Stimulated activated CD8-positive, alpha-beta memory T cell treated with anti-CD3 and anti-CD28 coated beads, Interleukin-7, amount 100 ng/mL, for 24 hours (primary cell): ENCODE measurements around the gene CENPP.
"Not testable (repeated sequence)": the region's sequence is repeated elsewhere in the genome, so short reads cannot be mapped to it uniquely, and the experiment has no call there.

Experiments
- DNase-seq: peaks from one replicate; pipeline ENCODE4 v3.0.0-alpha.2; 2020; ENCODE audit warnings: low read depth

The CENPP gene

DNA sequence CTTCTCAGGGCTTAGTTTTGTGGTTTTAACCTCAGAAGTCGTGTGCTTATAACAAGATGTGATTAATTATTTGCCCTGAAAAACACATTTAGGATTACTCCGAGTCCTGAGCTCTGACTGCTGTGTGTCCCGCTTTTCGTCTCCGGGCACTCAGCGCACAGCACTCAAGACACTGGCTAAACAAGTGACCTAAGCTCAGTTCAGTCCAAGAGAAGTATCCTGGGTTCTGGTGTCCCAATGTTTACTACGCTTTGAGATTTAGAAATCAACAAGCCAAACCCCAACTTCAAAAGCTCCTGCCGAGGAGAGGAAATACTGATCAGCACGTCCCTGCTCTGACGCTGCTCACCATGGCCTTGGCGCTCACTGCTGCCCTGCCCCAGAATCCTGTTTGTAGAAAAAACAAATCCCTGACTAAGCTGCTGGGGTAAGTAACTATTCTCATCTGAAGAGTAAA, 290.9 kb downstream of the CENPP start:
- no peak for DNase-seq

DNA sequence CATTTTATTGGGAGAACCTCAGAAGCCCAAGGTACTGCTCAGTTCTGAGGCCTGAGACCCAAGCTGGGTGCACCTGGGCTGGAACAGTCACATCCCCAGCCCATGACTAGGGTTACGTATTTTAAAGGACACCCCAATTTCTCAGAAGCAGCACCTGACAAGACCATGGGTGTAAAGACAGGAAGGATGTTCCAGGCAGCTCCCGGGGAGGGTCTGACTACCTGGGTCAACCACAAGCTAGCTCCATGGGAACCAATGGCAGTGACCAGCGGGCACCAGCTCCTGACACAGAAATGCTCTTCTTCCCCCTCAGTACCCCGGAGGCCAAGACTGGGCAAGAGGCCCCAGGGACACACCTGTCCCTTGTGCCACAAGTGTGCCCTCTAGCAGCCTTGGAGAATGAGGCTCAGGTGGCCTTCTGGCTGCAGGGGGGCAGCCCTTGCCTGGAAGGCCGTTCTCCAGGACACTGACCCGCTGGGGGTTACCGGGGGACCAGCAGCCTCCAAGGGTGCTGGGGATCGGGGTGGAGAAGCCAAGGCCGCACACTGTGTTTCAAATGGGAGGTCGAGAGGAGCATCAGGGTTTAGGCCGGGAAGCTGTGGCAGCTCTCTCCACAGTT, 291.6 kb downstream of the CENPP start:
- DNase-seq = no peak

DNA sequence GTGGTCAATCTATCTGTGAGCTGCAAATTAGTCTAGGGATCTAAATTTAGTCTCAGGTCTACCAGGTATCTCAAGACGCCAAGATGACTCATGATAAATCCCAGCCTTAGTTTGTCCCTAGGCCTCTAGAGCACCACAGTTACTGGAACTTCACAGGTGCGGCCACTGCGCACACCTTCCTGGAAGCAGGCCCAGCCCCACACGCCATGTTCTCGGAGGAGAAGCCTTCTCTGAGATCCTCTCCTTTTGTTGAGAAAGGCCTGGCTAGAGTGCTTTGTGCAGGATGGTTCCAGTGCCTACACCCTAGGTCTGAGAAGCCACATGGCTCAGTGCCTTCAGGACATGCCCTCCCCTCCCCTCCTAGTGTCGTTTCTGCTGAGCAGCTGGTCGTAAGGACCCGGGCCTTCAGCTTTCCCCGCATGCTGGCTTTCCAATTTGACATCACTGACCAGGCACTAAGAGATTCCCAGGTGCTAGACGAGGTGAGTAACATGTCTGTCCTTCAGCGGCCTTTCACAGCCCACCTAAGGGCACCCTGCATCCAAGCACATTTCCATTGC, 292.3 kb downstream of the CENPP start:
- DNase-seq = no peak

DNA sequence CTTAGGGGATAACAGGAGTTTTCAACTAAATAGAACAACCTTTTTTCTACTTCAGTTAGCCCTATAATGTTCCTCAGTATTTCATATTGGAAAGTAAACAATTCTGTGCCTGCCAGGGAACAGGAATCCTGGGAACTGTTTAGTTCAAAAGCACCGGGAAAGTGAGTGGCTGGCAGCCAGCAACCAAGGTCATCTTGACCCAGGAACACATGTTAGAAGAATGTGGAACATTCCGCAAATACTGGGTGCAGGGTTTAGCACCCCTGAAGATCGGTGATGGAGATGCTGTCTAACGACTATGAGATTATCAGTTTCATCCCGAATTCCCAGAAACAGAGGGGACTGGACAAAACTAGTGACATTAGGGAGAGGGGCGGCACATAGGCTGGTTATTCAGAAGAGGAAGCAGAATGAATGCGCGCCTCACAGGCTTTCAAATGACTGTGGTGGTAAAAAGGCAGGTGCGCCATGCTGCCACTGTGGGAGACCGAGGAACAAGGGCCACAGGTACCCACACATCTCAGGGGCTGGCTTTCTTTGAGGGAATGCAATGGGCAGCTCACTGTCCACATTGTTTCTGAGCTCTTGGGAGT, 293.0 kb downstream of the CENPP start:
- no peak for DNase-seq

DNA sequence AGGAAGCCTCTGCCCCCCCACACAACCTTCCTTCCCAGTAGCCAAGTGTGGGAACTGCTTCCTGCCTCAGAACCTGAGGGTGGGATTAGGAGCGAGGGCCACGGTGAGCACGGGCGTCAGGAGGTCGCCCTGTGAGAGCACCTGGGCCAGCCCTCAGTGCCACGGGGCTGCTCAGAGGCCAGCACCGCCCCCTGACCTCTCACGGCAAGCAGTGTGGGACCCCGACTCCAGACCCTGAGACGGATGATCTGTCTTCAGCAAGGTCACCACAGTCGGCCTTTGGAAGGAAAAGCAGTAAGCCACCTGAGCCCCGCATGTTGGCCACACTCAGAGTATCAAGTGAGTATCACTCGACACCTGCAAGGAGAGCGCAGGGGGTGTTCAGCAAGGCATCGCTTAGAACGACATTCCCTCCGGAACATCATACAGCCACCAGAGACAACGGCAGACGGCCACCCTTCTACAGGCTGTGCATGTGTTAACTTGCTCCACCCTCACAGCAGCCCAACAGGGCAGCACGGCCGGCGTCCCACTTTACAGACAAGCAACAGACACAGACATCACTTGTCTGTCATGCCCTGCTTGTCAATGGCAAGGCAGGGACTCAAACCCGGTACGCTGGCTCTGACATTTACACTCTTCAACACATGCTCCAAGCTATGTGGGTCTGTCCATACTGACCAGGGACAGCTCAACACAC, 294.0 kb downstream of the CENPP start:
- no peak for DNase-seq

DNA sequence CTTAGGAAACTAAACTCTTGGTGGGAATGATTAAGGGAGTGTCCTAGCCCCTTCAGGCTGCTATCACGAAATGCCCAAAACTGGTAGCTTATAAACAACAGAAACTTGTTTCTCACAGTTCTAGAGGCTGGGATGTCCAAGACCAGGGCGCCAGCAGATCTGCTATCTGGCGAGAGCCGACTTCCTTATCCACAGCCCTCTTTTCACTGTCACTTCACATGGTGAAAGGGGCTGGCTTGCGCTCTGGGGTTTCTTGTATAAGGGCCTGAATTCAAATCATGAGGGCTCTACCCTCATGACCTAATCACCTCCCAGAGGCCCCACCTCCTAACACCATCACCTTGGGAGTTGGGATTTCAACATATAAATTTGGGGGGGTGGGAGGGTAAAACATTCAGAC, 295.1 kb downstream of the CENPP start:
- DNase-seq = no peak

DNA sequence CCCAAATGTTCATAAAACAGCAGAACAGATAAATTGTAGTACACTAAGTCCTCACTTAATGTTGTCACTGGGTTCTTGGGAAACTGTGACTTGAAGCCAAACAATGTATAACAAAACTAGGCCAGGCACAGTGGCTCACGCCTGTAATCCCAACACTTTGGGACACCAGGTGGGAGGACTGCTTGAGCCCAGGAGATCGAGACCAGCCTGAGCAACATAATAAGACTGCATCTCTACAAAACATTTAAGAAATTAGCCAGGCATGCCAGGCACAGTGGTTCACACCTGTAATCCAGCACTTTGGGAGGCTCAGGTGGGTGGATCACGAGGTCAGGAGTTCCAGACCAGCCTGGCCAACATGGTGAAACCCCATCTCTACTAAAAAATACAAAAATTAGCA, 298.2 kb downstream of the CENPP start:
- DNase-seq = not testable (repeated sequence)

DNA sequence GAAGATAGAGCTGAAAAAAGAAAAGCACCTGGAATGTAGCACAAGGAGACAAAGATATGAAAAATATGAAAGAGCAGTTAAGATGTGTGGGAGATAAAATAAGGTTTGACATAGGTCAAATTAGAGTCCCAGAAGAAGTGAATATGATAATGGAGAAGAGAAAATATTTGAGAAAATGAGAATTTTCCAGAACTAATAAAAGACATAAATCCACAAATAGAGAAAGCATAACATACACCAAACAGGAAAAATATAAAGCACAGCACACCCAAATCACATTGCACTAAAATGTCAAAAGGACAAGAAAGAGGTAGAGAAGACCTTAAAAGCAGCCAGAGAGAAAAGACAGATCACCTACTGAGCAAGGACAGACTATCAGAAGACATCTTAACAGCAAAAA, 300.7 kb downstream of the CENPP start:
- no peak for DNase-seq

DNA sequence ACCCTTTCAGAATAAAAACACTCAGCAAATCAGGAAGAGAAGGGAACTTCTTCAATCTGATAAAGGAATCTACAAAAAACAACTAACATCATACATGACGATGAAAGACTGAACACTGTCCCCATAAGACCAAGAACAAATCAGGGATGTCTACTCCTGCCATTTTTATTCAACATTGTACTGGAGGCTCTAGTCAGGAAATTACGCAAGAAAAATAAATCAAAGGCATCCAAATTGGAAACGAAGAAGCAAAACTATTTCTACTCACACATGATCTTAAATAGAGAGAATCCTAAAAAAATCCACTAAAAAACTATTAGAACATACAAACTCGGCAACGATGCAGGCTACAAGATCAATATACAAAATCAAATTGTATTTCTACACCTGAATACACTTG, 301.9 kb downstream of the CENPP start:
- DNase-seq = no peak

DNA sequence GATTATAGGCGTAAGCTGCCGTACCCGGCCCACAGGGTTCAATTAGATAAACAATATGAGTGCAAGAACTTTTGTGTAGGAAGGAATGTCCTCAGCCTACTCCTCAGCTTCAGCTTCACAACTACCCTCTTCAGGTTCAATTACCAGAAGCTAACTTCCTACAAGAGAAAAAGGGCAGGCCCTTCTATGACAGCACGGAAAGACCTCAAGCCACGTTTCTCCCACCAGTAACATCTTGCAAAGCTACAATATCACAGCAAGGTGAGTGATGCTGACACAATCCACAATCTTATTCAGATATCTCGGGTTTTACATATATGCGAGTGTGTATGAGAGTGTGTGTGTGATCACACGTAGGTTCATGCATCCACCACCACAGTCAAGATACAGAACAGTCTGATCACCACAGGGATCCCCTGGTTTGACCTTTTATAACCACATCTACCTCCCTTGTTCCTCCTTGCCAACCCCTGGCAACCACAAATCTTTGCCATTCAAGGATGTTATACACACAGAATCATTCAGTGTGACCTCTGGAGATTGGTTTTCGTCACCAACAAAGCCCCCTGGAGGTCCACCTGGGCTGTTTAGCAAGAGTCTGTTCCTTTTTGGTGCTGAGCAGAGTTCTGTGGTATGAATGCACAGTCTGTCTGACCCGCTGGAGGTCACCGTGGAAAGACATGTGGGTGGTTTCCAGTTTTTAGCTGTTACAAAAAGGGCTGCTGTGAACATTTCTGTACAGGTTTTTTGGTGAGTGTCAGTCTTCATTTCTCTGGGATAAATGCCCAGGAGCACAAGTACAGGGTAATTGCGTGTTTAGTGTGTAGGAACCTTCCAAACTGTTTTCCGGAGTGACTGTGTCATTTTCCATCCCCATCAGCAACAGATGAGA, 305.9 kb downstream of the CENPP start:
- no peak for DNase-seq

DNA sequence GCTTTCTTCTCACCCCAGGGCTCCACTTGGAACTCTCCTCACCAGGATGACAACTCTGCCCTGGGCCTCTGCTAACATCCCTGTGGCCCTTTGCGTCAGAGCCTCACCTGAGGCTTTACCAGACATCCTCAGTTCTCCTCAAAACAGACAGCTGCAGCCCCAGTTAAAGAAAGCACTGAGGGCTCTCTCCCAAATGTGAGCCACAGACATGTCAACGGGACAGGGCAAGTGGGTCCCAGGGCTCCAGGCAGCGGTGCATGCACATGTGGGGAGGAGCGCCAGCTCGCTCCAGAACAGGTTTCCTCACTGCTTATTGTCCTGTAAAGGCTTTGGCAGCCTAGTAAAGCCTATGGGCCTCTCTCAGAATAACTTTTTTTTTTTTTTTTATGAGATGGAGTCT, 306.9 kb downstream of the CENPP start:
- no peak for DNase-seq

DNA sequence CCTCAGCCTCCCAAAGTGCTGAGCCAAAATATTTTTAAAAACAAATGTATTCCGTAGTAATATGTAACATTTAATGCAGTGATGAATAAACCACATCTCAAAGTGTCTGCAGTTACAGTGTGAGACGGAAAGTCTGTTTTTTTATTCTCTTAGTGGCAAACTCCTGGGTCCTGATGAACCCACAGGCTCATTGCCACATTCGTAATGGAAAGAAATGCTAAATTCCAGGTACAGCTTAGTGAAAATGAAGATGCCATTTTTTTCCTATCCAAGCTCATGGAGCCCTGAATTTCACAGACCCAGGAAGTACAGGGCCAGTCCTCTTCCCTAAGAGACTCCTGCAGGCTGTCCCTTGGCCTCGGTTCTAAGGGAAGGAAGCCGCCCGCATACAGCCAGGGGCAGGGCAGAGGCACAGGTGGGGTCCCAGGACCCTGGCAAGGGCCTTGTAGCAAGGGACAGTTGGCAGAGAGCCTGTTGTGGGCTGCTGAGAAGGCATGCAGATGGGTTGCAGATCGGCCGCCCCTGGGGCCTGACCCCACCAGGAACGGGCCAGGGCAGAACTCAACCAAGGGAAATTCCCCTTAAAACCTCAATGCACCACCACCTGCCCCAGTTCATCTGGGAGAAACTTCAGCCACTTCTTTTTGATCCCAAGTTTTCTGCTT, 308.0 kb downstream of the CENPP start:
- DNase-seq = no peak

DNA sequence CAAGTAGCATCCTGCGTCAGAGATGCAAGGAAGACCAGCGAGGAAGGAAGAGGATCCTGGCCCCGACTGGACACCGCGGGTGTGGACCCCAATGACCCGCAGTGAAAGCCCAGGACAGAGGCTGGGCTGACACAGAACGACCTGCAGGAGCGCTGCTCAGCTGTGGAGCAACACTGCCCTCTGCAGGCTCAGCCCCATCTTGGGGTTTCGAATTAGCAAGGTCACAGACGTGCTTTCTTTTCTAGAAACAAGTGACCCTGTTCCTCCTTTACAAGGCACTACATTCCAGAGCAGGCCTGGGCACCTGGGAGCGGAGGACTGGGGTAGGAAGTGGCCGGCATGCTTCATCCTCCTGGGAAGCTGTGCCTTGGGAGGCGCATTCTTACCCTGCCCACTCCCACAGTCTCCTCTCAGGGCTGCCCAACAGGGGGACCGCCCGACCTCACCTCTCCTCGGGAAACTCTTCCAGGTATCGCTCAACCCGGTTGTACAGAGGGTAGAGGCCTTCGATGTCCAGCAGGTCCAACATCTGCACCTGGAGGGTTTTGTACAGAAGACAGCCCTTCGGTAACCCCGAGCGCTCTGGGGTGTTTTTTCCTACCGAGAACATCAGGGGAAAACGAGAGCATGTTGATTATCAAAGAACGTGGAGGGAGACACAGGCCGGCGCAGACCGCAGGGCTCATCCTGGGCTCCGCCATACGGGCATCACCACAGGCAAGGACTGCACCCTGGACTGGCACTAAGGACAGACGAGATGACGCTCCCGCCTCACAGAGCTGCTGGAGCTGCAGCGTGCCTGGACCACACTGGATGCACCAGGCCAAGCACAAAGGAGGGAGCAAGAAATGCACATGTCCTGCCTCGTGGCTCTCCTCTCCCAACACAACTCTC, 309.2 kb downstream of the CENPP start:
- DNase-seq = peak; percentile 28

DNA sequence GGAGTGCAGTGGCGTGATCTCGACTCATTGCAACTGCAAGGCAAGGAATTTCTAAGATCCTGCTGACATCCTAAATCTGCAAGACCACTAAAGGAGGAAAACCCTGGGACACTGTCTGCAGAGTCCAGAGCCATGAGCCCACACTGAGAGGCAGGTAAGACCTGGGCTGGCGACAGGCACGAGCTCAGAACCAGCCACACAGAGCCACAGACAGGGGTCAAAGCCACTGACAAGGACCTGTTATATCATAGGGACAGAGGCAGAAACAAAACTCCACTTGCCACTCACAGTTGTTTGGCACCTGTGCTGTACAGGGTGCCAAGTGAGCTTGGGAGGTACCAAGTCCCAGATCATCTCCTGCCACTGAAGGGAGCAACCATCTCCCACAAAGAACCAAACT, 310.0 kb downstream of the CENPP start:
- no peak for DNase-seq

DNA sequence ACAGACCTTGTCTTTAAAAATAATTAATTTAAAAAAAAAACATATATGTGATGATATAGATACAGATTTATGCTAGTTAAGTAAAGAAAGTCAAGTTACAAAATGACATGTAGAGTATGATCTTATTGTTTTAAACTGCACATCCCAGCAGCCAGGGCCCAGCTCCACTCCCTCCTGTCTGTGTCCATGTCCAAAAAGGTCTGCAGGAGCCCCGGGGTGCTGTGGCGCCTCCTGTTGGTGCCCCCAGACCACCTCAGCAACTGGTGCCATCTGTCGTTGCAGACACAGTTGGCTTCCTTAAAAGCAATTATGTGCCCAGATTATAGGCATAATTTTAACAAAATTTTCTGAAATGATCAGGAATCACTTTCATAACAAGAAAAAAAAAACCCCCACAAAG, 310.9 kb downstream of the CENPP start:
- no peak for DNase-seq

DNA sequence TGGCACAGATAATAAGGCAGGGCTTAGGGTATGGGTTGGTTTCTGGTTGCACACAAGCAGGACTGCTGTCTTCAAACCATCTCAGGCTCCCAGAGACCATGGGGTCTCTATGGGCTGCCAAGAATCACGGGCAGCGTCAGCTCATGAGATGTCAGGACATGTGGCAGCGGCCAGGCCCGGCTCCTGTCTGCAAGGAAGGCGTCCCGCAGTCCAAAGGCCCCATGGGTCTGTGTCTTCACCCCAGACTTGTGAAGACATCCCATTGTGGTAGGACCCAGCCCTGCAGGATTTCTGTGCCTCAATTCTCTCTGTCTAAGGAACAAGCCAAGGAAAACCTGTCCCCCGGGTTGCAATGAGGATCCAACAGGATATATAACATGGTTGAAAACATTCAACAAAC, 311.6 kb downstream of the CENPP start:
- no peak for DNase-seq

DNA sequence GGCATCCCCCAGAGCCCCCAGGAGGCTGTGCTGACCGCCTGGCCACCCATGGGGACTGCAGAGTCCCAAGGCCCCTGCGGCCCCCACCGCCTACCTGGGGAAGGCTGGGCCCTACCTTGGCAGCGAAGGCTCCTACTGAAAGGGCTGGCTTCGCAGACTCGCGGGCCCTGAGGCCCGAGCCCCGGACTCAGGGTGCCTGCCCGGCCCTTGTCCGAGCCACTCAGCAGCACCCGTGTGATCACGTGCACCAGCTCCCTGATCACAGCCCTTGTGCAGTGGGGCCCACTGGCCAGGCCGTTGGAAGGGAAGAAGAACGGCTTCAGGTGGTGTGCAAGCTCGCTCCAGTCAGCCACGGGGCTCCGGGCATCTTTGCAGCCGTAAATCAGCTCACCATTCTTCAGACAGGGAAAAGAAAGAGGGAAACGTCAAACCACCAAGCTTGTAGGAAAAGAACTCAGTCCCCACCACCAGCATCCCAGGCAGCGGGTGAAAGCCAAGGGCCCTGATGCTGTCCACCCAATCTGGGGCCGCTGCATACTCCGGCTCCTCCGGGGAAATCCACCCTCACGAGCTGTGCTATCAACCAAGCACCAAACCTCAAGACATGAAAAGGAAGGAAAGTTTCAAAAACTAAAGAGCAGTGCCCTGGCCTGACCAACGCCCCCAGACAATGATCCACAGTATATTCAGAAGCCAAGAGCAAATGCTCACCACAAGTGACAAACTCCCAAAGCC, 312.3 kb downstream of the CENPP start:
- no peak for DNase-seq

DNA sequence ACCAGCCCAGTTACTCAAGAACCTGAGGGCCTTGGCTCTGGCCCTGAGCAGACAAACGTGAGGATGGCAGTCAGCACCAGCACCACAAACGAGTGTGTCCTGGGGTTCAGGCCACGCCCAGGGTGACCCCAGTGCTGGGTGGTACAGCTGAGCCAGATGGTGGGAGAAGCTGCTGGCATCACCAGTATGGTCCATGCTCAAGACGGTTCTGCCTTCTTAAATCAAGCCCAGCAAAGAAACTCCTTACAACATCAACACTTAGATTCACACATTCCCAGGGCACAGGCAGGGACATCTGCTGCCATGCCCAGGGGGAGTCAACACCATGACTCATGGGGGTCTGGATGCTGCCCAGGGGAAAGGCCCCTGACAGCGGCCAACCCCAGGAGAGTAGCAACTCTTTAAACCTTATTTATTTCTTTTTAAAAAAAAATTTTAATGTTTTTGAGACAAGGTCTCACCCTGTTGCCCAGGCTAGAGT, 312.9 kb downstream of the CENPP start:
- DNase-seq = no peak

DNA sequence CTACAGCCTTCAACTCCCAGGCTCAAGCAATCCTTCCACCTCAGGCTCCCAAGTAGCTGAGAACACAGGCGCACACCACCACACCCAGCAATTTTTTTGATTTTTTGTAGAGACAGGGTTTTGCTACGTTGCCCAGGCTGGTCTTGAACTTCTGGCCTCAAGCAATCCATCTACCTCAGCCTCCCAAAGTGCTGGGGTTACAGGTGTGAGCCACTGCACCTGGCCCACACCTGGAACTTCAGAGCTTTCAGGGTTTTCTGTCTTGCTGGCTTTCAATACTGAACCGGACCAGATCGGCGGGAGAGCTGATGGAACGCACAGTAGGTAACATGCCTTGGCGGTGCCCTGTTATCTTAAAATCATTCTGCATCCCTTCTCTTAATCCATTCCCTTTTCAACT, 313.4 kb downstream of the CENPP start:
- DNase-seq = no peak

DNA sequence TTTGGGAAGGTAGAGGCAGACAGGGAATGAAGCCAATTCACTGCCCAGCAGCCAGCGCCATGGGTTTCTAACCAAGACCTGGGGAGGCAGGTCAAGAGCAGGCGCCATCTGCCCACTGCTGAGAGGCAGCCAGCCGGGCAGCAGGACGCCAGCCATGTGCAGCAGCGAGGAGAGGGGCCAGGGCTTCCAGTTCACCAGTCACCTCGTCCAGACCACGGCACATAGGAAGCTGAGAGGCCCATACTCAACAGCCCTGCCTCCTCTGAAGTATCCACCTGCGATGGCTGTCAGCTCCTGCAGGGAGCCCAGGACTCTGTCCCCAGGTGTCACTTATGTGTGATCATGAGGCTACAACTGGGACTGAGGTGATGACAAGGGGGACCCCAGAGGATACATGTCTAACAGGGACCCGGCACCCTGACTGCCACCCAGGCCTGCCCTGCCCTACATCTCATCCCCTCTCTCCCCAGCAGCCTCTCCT, 314.1 kb downstream of the CENPP start:
- DNase-seq = no peak
